Fibroblast of lung (primary cell): Measurements from ENCODE around the gene CDR2L.

ENCODE experiments used
- CTCF ChIP-seq, 2 donors: IDR thresholded peaks in 1 of 2; conservative IDR thresholded peaks in 1 of 2; 1 replicate in 1 of 2; 2 replicates in 1 of 2; pipeline ENCODE4 v1.5.1; 2011 to 2012; ENCODE audit warnings: low read length in 2 of 2, control low read depth in 1 of 2, inconsistent platforms in 1 of 2, low read depth in 1 of 2, mild to moderate bottlenecking in 1 of 2
- EZH2 ChIP-seq: IDR thresholded peaks from 2 replicates; pipeline ENCODE4 v1.5.1; 2012; ENCODE audit warnings: low read length, control low read depth, mild to moderate bottlenecking; ENCODE audit errors: missing control alignments

- TF ChIP-seq CTCF (conservative IDR thresholded peaks at IDR 0.05 in 1 of 2, IDR thresholded peaks at IDR 0.05 in 1 of 2; ENCODE audit: low read depth in 1 of 2, low read length in 2 of 2) (no peak), EZH2 (no peak)
Observed at GRCh38 chr17:74970395-74970794, 17.0 kb upstream of the CDR2L start.
